Mammary epithelial cell (primary cell): ENCODE results near the gene AKT3.

ENCODE experiments used
- EZH2 ChIP-seq: IDR thresholded peaks from 2 replicates; pipeline ENCODE4 v1.6.1; 2012; ENCODE audit warnings: low read length, inconsistent platforms, borderline replicate concordance
- TF ChIP-seq, protein P1 (sequence below), 2 donors: IDR thresholded peaks in 1 of 2; conservative IDR thresholded peaks in 1 of 2; 2 replicates each; pipeline ENCODE4 v1.5.1; 2011 to 2012; ENCODE audit warnings: inconsistent platforms in 2 of 2, low read length in 2 of 2, mild to moderate bottlenecking in 2 of 2, control low read depth in 1 of 2, low read depth in 1 of 2; ENCODE audit not compliant: insufficient read depth in 1 of 2; ENCODE audit errors: extremely low read depth in 1 of 2

DNA sequence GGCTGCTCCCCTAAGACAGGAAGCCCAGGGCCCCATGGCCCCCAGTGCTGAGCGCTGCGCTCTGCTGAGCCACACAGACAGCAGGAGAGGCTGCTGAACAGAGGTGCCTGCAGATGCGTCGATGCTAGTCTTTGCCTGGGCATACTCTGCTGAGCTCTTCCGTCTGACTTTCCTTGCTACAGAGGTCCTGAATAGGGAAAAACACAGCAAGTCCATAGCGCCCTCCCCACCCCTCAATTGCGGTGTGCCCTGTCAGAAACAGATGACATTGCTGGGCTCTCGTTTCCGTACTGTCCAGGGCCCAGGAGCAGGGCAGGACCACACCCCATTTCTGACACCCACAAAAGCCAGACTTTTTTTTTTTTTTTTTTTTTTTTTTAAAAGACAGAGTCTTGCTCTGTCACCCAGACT lies 341.7 kb downstream of the AKT3 start:
- TF ChIP-seq, protein P1, sequence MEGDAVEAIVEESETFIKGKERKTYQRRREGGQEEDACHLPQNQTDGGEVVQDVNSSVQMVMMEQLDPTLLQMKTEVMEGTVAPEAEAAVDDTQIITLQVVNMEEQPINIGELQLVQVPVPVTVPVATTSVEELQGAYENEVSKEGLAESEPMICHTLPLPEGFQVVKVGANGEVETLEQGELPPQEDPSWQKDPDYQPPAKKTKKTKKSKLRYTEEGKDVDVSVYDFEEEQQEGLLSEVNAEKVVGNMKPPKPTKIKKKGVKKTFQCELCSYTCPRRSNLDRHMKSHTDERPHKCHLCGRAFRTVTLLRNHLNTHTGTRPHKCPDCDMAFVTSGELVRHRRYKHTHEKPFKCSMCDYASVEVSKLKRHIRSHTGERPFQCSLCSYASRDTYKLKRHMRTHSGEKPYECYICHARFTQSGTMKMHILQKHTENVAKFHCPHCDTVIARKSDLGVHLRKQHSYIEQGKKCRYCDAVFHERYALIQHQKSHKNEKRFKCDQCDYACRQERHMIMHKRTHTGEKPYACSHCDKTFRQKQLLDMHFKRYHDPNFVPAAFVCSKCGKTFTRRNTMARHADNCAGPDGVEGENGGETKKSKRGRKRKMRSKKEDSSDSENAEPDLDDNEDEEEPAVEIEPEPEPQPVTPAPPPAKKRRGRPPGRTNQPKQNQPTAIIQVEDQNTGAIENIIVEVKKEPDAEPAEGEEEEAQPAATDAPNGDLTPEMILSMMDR (conservative IDR thresholded peaks at IDR 0.05 in 1 of 2, IDR thresholded peaks at IDR 0.05 in 1 of 2; ENCODE audit: extremely low read depth in 1 of 2, insufficient read depth in 1 of 2, low read depth in 1 of 2, low read length in 2 of 2), result no peak
- no peak for TF ChIP-seq EZH2
